ENCODE results near the gene AASDH. TPM values are rescaled to one million over a fixed set of nuclear protein-coding genes. Genes with fewer than 3 reads are reported as not detected.
A peak's percentile ranks its signal among the peaks of the same experiment; 100 is the strongest.

AASDH gene
- total RNA-seq, 1 experiment from 2014 or later: 12.6 TPM

- Mint-ChIP-seq H3K27me3 (ENCODE audit: low read depth) (no peaks in the 10 kb centered on the region), H3K36me3 (no peaks in the 10 kb centered on the region), H3K27ac (0 out of 2 replicates have a peak overlapping the region, but pooled peaks have one; percentile 7), H3K4me3 (no peak overlapping the region), H3K9me3 (no peaks in the 10 kb centered on the region), H3K4me1 (peaks cover 56% of the 10 kb centered on the region)
- no peak for TF ChIP-seq E2F1 (CRISPR knock-in tag; IDR thresholded peaks at IDR 0.05)
- no peak for TF ChIP-seq GRHL2 (CRISPR knock-in tag; IDR thresholded peaks at IDR 0.05; ENCODE audit: insufficient replicate concordance, severe bottlenecking)
- no peak for TF ChIP-seq ZNF425 (CRISPR knock-in tag; conservative IDR thresholded peaks at IDR 0.05)
- TF ChIP-seq ZNF532 (CRISPR knock-in tag; IDR thresholded peaks at IDR 0.05; ENCODE audit: borderline replicate concordance): no peak
- TF ChIP-seq MYBL2 (CRISPR knock-in tag; IDR thresholded peaks at IDR 0.05): no peak
- no peak for TF ChIP-seq TEAD4 (CRISPR knock-in tag; IDR thresholded peaks at IDR 0.05)
- no peak for TF ChIP-seq E2F4 (CRISPR knock-in tag; IDR thresholded peaks at IDR 0.05; ENCODE audit: borderline replicate concordance, low read depth)
- no peak for TF ChIP-seq ZNF423 (CRISPR knock-in tag; IDR thresholded peaks at IDR 0.05)
- no peak for TF ChIP-seq NFATC4 (CRISPR knock-in tag; IDR thresholded peaks at IDR 0.05)
- no peak for TF ChIP-seq NR3C1 (CRISPR knock-in tag; conservative IDR thresholded peaks at IDR 0.05; ENCODE audit: low read depth)
- no peak for TF ChIP-seq ZNF512 (CRISPR knock-in tag; IDR thresholded peaks at IDR 0.05; ENCODE audit: borderline replicate concordance)
- TF ChIP-seq SP1 (CRISPR knock-in tag; conservative IDR thresholded peaks at IDR 0.05): no peak
- no peak for TF ChIP-seq ZNF232 (CRISPR knock-in tag; IDR thresholded peaks at IDR 0.05)
- TF ChIP-seq GABPB1 (CRISPR knock-in tag; IDR thresholded peaks at IDR 0.05): no peak
- TF ChIP-seq IRF1 (CRISPR knock-in tag; IDR thresholded peaks at IDR 0.05): no peak
- CTCF ChIA-PET: no interaction called here
- no peak for DNase-seq (ENCODE audit: low spot score)
- POLR2A ChIA-PET: interaction anchor here (2.0 to 2.9 kb wide), 2 partner anchors 21 to 27 kb away, joined by 5 to 8 read pairs; partner anchors contain the start of genes AASDH, PAICS and PPAT
- ATAC-seq: no peak
Observed at GRCh38 chr4:56414135-56414670, 26.9 kb upstream of the AASDH start.
